ENCODE results near the gene UST.
A peak's percentile ranks its signal among the peaks of the same experiment; 100 is the strongest.

DNA sequence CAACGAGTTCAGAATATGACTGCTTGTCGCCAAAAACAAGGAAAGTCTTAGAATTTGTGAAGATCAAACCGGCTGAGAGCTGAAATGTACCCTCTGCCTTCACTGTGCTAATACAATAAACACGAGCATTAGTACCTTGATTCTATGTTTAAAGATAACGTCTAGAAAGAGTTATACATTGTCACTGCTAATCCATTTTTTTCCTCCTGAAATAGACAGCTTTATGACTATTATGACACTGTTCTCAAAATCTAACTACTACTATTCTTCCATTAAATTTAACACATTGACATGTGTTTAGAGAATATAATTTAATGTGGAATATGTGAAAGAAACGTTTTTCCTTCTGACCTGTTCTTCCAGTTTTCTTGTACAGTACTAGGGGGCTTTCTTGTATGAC is 204.8 kb downstream of the UST start:
- TF ChIP-seq FOXM1 (IDR thresholded peaks at IDR 0.05; ENCODE audit: borderline replicate concordance), result no peak
- TF ChIP-seq BHLHE40 (IDR thresholded peaks at IDR 0.05; ENCODE audit: borderline replicate concordance), result no peak
- TF ChIP-seq SP1 (IDR thresholded peaks at IDR 0.05), result no peak
- no peak for TF ChIP-seq SUZ12 (IDR thresholded peaks at IDR 0.05)
- TF ChIP-seq PKNOX1 (IDR thresholded peaks at IDR 0.05), result peak; percentile 25; the same call in 1 of the 2 replicates
- no peak for TF ChIP-seq FOXK2 (IDR thresholded peaks at IDR 0.05)
- TF ChIP-seq NFRKB (IDR thresholded peaks at IDR 0.05), result no peak
- no peak for TF ChIP-seq FOXA1 (IDR thresholded peaks at IDR 0.05)
- no peak for TF ChIP-seq LEF1 (IDR thresholded peaks at IDR 0.05; ENCODE audit: borderline replicate concordance)
- TF ChIP-seq HDGF (IDR thresholded peaks at IDR 0.05; ENCODE audit: borderline replicate concordance), result no peak
- no peak for TF ChIP-seq ELF4 (IDR thresholded peaks at IDR 0.05)
- TF ChIP-seq L3MBTL2 (conservative IDR thresholded peaks at IDR 0.05), result no peak
- no peak for TF ChIP-seq CTBP1 (IDR thresholded peaks at IDR 0.05; ENCODE audit: borderline replicate concordance)
